GM19099 (cell line): ENCODE measurements around the gene ZNF778.

Source experiments
- POLR2A ChIP-seq: IDR thresholded peaks from 3 replicates; pipeline ENCODE4 v1.6.1; 2011; ENCODE audit warnings: low read depth; ENCODE audit not compliant: insufficient read length; ENCODE audit errors: extremely low read depth

Gene ZNF778

DNA sequence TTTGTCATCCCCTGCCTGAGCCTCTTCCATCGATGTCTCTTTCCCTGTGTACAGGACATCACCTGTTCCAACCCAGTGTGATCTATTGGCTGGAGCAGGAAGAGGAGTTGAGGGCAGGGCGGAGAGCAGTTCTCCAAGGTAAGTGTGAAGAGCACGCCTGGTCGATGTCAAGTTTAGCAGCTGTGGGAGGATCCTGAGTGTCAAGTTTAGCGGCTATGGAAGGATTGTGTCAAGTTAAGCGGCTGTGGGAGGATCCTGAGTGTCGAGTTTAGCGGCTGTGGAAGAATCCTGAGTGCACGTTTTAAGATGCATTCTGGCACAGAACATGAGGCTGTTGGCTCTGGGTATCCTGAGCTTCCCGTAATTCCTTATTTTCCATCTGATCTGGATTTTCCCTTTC lies 7.2 kb downstream of the ZNF778 start:
- TF ChIP-seq POLR2A, result no peak

DNA sequence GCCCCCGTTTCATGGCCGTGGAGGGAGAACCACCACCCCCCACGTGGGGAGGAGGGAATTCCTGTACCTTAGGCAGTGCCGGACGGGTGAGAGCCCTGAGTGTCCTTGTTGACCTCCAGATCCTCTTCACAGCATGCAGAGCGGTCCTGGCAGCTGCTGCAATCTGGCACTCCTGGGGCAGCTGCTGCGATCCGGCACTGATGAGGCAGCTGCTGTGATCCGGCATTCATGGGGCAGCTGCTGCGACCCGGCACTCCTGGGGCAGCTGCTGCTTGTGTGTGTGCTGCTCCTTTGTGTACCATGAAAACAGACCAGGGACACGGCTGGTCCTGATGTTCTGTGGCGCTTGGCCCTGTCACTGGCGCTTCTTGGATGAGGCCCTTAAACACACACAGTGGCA lies 12.8 kb downstream of the ZNF778 start:
- TF ChIP-seq POLR2A, result no peak

DNA sequence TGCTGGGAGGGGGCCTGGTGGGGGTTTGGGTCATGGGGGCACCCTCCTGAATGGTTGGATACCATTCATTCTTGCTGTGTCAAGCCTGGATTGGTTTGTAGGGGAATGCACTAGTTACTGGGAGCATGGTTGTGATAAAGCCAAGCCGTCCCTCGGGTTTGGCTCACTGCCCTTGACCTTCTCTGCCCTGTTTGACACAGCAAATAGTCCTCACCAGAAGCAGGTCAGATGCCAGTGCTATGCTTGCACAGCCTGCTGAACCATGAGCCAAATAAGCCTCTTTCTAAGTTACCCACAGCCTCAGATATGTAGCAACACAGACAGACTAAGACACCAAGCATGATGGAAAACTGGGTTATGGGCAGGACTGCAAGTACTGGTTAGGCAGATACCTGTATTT lies 14.6 kb downstream of the ZNF778 start:
- TF ChIP-seq POLR2A, result no peak

DNA sequence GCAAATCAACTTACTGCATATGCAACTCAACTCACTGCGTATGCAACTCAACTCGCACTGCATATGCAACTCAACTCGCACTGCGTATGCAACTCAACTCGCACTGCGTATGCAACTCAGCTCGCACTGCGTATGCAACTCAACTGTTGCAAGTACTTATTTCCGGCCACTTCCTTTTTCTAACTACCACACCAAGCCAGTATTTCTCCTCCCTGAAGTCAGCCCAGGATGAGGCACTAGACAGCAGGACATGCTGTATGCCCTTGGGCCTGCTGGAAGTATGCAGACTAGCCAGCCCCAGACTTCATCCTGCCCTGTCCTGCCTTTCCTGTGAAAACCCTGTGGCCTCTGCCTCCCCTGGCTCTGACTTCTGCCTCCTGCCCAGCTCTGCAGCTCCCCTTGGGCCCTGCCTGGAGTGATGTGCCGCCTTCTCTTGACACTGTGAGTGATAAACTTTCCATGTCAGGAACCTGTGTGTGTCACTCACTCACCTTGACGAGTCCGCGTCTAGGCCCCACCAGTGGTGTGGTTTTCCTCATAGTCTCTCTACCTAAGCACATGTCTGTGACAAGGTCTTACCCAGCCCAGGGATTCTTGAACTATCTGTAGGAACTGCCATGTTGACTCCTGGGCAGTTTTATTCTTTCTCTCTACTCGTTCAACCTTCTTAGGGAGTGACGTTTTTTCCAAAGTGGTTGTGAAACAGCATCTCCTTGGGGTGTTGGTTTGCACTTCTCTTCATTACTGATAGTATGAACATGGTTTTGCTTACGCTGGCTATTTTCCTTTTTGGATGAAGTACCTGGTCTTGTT lies 16.4 kb downstream of the ZNF778 start:
- TF ChIP-seq POLR2A, result no peak

DNA sequence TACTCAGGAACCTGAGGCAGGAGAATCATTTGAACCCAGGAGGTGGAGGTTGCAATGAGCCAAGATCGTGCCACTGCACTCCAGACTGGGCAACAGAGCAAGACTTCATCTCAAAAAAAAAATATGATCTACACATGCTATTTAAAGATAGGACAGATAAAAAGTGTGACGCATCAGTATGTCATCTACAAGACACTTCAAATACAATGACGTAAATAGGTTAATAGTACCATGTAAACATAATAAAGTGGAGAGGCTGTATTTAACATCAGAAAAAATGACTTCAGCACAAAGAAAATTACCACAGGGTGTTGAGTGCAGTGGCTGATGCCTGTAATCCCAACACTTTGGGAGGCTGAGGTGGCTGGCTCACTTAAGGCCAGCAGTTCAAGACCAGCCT lies 20.2 kb downstream of the ZNF778 start:
- TF ChIP-seq POLR2A, result no peak

DNA sequence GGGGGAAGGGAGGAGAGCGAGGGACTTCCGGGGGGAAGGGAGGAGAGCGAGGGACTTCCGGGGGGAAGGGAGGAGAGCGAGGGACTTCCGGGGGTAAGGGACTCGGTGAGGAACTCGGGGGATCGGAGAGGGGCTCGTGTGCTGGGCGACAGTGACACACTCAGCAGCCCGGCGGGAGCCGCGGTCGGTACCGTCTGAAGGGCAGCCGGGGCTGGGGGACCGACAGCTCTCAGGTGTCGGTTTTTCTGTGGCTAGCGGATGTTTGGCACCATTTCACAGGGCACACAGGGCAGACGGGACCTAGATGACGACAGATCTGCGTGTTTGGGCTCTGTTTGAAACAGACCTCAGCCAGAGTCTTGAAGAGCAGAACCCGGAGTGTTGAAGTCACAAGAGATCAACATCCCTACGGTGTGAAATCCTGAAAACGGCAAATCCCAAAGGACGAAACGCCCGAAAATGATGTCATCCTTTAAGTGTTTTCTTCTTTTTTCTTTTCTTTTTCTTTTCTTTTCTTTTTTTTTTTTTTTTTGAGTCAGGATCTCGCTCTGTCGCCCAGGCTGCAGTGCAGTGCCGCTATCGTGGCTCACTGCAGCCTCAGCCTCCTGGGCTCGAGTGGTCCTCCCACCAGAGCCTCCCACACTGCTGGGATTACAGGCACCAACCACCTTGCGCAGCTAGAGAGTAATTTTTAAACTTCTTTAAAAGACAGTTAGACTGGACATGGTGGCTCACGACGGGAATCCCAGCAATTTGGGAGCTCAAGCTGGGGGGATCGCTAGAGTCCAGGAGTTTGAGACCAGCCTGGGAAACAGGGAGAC lies 23.9 kb downstream of the ZNF778 start:
- TF ChIP-seq POLR2A, result peak; percentile 96

DNA sequence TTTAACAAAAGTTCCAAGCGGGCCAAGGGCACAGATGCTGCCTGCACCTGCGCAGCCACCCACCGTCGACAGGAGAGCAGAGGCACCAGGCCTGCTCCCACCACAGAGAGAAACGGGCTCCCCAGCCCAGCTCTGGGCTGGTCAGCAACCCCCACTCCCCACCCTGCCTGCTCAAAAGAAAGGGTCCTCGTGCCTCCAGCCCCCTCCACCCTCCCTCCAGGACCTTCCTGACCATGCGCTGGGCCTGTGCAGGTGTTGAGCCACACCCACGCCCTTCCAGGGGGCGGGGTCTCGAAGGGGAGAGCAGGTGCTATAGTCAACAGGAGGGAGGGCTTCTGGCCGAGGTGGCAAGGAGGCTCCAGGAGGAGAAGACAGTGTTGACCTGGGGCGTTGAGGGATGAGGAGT lies 25.3 kb downstream of the ZNF778 start:
- TF ChIP-seq POLR2A, result no peak

DNA sequence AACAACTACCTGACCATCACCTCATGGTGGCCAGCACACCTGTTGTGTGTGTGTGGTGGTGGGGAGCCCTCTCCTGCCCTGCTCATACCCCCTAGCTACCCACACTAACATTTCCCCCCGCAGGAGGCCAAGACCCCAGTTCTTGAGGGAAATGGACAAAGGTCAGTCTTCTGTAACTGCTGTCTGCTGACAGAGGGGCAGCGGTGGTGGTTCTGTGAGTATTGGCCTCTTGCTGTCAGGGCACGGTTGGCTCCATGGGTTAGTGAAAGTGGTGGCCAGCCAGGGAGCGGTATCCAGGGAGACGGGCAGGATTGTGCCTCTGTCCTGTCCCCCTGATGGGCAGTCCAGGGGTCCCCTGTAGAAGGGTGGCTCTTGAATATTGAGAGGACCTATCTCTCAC lies 26.2 kb downstream of the ZNF778 start:
- TF ChIP-seq POLR2A, result no peak

DNA sequence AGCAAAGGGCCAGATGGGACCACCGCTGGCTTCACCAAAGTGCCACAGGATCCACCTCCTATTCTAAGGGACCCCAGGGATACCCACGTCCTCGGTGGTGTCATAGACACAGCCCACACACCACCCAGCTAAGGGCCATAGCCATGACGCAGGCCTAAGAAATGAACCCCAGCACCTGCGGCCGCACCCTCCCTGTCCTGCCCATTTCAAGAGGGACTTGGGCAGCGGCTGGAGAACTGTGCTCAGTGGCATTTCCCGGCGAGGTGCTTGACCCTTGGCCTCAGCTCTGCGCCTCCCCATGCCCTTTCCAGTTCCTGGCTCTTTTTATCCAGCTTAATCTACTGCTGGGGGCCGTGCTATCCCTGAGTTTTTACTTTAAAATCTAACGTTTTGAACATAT lies 27.3 kb downstream of the ZNF778 start:
- TF ChIP-seq POLR2A, result no peak

DNA sequence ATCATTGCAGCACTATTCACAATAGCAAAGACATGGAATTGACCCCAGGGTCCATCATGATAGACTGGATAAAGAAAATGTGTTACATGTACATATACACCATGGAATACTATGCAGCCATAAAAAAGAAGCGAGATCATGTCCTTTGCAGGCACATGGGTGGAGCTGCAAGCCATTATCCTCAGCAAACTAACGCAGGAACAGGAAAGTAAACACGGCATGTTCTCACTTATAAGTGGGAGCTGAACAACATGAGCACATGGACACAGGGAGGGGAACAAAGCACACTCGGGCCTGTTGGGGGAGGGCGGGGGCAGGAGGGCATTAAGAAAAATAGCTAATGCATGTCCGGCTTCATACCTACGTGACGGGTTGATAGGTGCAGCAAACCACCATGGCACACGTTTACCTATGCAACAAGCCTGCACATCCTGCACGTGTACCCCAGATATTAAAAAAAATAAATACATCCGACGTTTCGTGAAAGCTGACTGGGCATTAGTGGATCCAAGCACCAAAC lies 28.9 kb downstream of the ZNF778 start:
- TF ChIP-seq POLR2A, result no peak

DNA sequence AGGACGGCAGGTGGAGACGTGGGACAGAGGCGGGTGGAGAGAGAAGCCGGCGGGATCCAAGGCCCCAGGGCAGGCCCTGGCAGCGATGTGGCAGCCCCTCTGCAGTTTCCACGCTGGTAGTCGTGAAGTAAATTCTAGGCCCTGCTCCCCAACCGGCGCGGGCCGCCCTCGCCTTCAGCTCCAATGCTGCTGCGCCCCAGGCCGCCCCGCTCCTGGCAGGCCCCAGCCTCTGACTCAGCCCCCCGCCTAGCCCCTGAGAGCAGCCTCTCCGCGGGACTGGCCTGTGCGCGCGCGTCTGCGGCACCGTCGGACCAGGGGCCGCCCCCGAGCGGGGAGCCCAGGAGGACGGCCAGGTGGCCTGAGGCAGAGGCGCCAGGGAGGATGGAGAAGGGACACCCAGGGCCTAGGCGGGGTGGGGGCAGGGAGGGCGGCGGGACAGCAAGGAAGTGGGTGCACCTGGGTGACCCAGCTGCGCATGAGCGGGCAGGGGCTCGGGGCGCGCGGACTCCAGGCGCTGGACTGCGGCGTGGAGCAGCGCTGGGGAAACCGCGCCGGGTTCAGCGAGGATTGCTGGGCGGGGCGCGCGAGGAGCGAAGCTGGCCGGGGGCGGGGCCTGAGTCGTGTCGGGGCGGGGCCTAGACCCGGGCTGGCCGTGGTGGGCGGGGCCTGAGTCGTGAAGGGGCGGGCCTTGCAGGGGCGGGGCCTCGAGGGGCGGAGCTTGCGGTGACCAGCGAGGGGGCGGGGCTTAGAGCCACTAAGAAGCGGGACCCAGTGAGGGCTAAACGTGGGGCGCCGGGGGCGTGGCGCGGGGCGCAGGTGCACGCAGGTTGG lies 29.6 kb downstream of the ZNF778 start:
- peak; percentile 41 for TF ChIP-seq POLR2A

DNA sequence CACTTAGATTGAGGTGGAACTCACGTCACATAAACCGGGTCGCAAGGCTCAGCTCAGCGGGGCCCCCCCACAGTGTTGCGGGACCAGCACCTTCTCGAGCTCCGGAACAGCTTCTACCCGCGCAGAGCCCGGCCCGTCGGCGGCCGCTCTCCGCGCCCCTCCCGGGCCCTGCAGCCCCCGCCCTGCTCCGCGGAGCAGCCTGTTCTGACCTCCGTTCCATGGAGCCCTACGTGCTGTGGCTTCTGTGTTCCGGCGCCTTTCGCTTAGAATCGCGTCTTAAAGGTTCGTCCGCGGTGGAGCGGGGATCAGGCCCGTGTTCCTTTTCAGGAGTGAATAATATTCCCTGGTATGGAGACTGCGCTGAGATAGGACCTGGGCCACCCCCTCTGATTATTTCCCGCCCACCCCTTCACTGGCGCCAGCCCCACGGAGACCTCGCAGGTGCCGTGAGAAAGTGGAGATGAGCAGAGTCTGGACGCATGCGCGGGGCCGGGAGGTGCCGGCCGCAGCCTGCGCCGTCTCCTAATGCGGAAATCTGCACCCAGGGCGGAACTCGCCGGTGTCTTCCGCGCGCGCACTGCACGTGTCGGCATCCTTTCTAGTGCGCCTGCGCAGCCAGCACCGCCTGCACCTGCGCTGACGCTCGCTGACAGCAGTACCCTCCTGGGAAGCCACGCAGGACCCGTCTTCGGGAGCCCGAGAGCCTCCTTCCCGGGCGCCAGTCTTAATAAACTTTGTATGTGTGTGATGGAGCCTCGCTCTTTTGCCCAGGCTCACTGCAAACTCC lies 30.9 kb downstream of the ZNF778 start:
- TF ChIP-seq POLR2A, result no peak

DNA sequence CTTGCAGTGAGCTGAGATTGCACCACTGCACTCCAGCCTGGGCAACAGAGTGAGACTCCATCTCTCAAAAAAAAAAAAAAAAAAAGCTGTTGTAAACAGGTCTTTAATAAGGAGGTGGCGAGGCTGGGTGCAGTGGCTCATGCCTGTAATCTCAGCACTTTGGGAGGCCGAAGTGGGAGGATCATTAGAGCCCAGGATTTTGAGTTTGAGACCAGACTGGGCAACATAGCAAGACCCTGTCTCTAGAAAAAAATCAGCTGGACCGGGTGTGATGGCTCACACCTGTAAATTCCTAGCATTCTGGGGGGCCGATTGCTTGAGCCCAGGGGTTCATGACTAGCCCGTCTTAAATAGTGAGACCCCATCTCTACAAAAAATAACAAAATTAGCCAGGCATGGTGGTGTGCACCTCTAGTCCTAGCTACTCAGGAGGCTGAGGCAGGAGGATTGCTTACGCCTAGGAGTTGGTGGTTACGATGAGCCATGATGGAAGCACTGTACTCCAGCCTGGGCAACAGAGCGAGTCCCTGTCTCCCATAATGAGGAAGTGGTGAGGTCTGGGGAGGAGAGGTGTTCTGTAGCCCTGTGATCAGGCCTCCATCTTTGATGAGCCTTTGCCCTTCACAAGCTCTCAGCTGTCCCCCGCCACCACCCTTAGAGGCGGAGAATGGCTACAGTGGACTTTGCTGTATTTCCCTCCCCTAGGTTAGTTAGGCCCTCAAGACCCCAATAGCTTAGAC lies 36.2 kb downstream of the ZNF778 start:
- TF ChIP-seq POLR2A, result no peak
